GM18511 (cell line): Measurements from ENCODE around the gene MEG3.

Source experiments
- ATAC-seq: cut with Tn5 transposase; IDR thresholded peaks from one replicate; pipeline ENCODE4 v1.9.1; 2021; ENCODE audit warnings: mild to moderate bottlenecking, moderate library complexity; ENCODE audit not compliant: unreplicated experiment

The MEG3 gene

GRCh38 chr14:100828031-100828769 is 2.3 kb downstream of the MEG3 start:
- ATAC-seq, result no peak

- no peak for ATAC-seq
Measured at GRCh38 chr14:100830681-100831080, 4.8 kb downstream of the MEG3 start.

GRCh38 chr14:100832311-100832960 is 6.5 kb downstream of the MEG3 start:
- no peak for ATAC-seq

- ATAC-seq, result no peak
Measured at GRCh38 chr14:100834082-100834793, 8.3 kb downstream of the MEG3 start.

- no peak for ATAC-seq
Measured at GRCh38 chr14:100834794-100835547, 9.1 kb downstream of the MEG3 start.

- ATAC-seq, result no peak
Measured at GRCh38 chr14:100835548-100836310, 9.8 kb downstream of the MEG3 start.

- no peak for ATAC-seq
Measured at GRCh38 chr14:100836311-100836805, 10.4 kb downstream of the MEG3 start.

GRCh38 chr14:100836941-100837804 is 11.3 kb downstream of the MEG3 start:
- ATAC-seq, result no peak

- no peak for ATAC-seq
Measured at GRCh38 chr14:100837805-100838350, 12.0 kb downstream of the MEG3 start.

GRCh38 chr14:100838493-100839314 is 12.8 kb downstream of the MEG3 start:
- no peak for ATAC-seq

- ATAC-seq, result no peak
Measured at GRCh38 chr14:100839315-100839585, 13.3 kb downstream of the MEG3 start.

GRCh38 chr14:100839681-100840111 is 13.8 kb downstream of the MEG3 start:
- ATAC-seq, result no peak

- no peak for ATAC-seq
Measured at GRCh38 chr14:100840286-100841065, 14.6 kb downstream of the MEG3 start.

- no peak for ATAC-seq
Measured at GRCh38 chr14:100841066-100841760, 15.3 kb downstream of the MEG3 start.

GRCh38 chr14:100841761-100842403 is 16.0 kb downstream of the MEG3 start:
- ATAC-seq, result no peak

- no peak for ATAC-seq
Measured at GRCh38 chr14:100842799-100843198, 16.9 kb downstream of the MEG3 start.

GRCh38 chr14:100844082-100844408 is 18.1 kb downstream of the MEG3 start:
- no peak for ATAC-seq
